Loucy (cell line): Measurements from ENCODE around the gene DIO3.

Source experiments
- EZH2phosphoT487 ChIP-seq: fragments of 200-600 bp; IDR thresholded peaks from 2 replicates; pipeline ENCODE4 v1.6.1; 2018; ENCODE audit warnings: antibody characterized with exemption, mild to moderate bottlenecking, moderate library complexity, borderline replicate concordance
- TF ChIP-seq, protein P1 (sequence below): fragments of 200-600 bp; sonication (generic); conservative IDR thresholded peaks from 2 replicates; pipeline ENCODE4 v1.5.1; 2014; ENCODE audit warnings: mild to moderate bottlenecking, antibody characterized with exemption, low read length

DNA sequence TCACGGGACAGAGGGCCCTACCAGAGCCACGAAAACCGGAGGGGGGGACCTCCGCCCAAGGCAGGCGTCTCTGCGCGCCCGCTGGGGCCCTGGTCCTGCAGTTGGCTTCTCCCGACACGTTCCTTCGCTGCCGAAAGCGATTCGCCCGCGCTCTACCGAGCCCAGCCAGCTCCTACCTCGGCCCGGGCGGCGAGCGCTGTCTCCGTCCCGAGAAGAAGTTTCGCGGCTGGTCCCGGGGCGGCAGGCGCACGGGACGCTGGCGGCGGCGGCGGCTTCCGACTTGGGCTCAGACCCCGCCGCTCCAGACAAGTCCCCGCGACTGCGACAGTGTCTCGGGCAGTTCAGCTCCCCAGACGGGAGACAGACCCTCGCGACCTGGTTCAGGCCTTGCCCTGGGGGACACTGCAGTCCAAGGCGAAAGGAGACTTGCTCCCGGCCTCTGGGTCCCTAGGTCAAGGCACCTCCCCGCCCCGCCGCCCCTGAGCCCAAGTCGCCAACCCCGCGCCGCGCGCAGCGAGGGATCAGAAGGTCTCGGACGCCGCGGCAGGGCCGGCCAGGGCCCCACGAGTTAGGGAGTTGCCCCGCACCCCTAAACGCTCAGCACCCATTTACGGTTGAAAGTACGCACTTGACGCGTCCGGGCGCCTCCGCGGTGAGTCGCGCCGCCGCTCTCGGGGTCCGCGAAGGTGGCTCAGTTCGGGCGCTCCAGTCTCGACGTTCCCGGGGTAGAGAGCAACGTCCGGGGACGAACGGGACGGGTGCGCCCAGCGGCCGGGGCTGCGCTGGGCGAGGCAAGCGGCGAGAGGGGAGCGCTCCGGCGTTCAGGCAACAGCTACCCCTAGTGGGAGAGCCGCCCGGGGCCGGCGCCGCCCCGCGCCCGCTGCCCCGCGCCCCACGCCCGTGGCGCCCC lies 1.4 kb upstream of the DIO3 start:
- TF ChIP-seq, protein P1, sequence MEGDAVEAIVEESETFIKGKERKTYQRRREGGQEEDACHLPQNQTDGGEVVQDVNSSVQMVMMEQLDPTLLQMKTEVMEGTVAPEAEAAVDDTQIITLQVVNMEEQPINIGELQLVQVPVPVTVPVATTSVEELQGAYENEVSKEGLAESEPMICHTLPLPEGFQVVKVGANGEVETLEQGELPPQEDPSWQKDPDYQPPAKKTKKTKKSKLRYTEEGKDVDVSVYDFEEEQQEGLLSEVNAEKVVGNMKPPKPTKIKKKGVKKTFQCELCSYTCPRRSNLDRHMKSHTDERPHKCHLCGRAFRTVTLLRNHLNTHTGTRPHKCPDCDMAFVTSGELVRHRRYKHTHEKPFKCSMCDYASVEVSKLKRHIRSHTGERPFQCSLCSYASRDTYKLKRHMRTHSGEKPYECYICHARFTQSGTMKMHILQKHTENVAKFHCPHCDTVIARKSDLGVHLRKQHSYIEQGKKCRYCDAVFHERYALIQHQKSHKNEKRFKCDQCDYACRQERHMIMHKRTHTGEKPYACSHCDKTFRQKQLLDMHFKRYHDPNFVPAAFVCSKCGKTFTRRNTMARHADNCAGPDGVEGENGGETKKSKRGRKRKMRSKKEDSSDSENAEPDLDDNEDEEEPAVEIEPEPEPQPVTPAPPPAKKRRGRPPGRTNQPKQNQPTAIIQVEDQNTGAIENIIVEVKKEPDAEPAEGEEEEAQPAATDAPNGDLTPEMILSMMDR, result no peak
- no peak for TF ChIP-seq EZH2phosphoT487
